Measurements from ENCODE around the gene NCKIPSD. TPM values are rescaled to one million over a fixed set of nuclear protein-coding genes. Genes with fewer than 3 reads are reported as not detected.

Gene NCKIPSD
- polyA plus RNA-seq, 3 donors, result 4.2 to 14.8 (median 4.3) TPM

DNA sequence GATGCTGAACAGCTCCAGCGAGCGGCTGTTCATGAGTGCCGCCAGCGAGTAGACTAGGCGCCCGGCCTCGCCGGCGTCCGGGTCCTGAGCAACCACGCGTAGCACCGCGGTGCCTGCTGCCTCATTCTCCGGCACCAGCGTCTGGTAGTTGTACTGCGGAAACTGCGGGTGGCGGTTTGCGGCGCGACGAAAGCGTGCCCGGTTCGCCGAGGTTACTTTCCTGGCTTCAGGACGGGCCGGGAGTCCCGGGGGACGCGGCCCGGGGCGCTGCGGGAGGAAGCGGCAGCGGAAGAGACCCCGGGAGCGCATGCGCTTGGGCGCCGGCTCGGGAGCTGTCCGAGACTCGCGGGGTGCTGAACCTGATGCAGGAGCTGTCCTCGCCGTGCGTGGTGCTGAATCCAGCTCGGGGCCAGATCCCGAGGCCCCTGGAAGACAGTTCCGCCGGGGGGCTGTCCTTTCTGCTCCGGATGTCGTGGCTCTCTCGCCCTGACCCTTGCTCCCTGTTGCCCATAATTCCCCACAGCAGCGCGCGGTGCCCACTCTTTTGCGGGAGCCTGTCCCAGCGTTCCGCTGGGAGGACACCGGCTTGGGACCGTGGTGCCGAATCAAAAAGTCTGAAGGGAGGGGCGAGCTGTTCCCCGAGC lies 24.1 kb downstream of the NCKIPSD start:
- H3K27me3 Mint-ChIP-seq (ENCODE audit: low read depth in 3 of 3), result peaks cover 39 to 67% (median 49%) of the 10 kb centered on the region in 3 donors
- peak overlapping the region in 1 of 3 experiments; percentile 52 for H3K4me3 ChIP-seq (replicated peaks in 1 of 3; ENCODE audit: low read depth in 2 of 3, low read length in 3 of 3)
- H3K27ac Mint-ChIP-seq, result no peak overlapping the region

DNA sequence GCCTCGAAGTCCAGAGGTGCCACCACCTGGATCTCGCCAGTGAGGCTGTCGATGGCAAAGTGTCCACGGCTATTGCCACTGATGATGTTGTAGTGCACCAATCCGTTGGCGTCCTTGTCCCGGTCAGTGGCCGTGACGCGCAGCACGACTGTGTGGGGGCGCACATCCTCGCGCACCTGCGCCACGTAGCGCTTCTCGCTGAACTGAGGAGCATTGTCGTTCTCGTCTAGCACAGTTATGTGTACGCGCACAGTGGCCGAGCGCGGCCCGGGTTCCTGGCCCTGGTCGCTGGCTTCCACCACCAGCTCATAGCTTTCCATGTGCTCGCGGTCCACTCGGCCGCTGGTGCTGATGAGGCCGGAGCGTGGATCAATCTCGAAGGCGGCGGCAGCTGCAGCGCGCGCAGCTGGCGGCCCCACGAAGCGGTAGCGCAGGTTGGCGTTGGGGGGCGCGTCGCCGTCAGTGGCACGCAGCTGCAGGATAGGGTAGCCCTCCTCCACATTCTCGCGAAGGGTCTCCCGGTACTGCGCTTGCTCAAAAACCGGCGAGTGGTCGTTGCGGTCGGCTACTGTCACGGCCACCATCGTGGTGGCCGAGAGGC lies 24.8 kb downstream of the NCKIPSD start:
- no peaks in the 10 kb centered on the region for H3K79me2 ChIP-seq (ENCODE audit: insufficient read depth, low read length)
- Mint-ChIP-seq H3K4me1 (peaks cover 27% of the 10 kb centered on the region), H3K4me3 (peak overlapping the region in 1 of 2 donors; percentile 83), H3K9me3 (peaks cover 8 to 25% (median 20%) of the 10 kb centered on the region in 7 donors), H3K27me3 (ENCODE audit: low read depth in 3 of 3) (peaks cover 39 to 68% (median 50%) of the 10 kb centered on the region in 3 donors), H3K36me3 (peaks cover 5 to 6% of the 10 kb centered on the region in 2 donors), H3K27ac (no peak overlapping the region)
- peak overlapping the region in 1 of 3 experiments; percentile 52 for H3K4me3 ChIP-seq (replicated peaks in 1 of 3; ENCODE audit: low read depth in 2 of 3, low read length in 3 of 3)
- peak overlapping the region; percentile 57 for H3K4me2 ChIP-seq (replicated peaks; ENCODE audit: extremely low read depth, low read length, poor library complexity, severe bottlenecking)
- no peaks in the 10 kb centered on the region for H3K36me3 ChIP-seq (replicated peaks in 1 of 2; ENCODE audit: control insufficient read depth in 1 of 2, insufficient read depth in 2 of 2, low read length in 2 of 2)
- TF ChIP-seq, protein P1, sequence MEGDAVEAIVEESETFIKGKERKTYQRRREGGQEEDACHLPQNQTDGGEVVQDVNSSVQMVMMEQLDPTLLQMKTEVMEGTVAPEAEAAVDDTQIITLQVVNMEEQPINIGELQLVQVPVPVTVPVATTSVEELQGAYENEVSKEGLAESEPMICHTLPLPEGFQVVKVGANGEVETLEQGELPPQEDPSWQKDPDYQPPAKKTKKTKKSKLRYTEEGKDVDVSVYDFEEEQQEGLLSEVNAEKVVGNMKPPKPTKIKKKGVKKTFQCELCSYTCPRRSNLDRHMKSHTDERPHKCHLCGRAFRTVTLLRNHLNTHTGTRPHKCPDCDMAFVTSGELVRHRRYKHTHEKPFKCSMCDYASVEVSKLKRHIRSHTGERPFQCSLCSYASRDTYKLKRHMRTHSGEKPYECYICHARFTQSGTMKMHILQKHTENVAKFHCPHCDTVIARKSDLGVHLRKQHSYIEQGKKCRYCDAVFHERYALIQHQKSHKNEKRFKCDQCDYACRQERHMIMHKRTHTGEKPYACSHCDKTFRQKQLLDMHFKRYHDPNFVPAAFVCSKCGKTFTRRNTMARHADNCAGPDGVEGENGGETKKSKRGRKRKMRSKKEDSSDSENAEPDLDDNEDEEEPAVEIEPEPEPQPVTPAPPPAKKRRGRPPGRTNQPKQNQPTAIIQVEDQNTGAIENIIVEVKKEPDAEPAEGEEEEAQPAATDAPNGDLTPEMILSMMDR (IDR thresholded peaks at IDR 0.05), result no peak
- H3K4me1 ChIP-seq (ENCODE audit: control insufficient read depth in 1 of 2, insufficient read depth in 2 of 2, low read length in 2 of 2), result peaks cover 31 to 49% of the 10 kb centered on the region in 2 donors
- H2AFZ ChIP-seq (ENCODE audit: insufficient read depth, low read depth, low read length, poor library complexity, severe bottlenecking), result no peak overlapping the region
- 66% methylated on average over 61 of the region's 61 CpGs for WGBS (ENCODE audit: insufficient coverage)
- H4K20me1 ChIP-seq (ENCODE audit: insufficient read depth, low read length), result peaks cover 4% of the 10 kb centered on the region
- H3K9me3 ChIP-seq (replicated peaks in 1 of 2; ENCODE audit: control insufficient read depth in 1 of 2, insufficient read depth in 1 of 2, low read length in 2 of 2), result peaks cover 9 to 17% of the 10 kb centered on the region in 2 donors
- intact Hi-C loops (cut with micrococcal nuclease), result no loop called here
- H3K27me3 ChIP-seq (ENCODE audit: control insufficient read depth in 2 of 2, insufficient read depth in 2 of 2, low read length in 2 of 2), result peaks cover 11 to 50% of the 10 kb centered on the region in 2 donors
- no peak overlapping the region for H3K27ac ChIP-seq (ENCODE audit: low read depth in 1 of 2, low read length in 2 of 2)
- no peak for DNase-seq
- no peak overlapping the region for H3K9ac ChIP-seq (ENCODE audit: insufficient read depth, low read length, poor library complexity, severe bottlenecking)

More for the DNA sequence above, 24.1 kb downstream of the NCKIPSD start:
- Histone ChIP-seq H3K4me2 (replicated peaks; ENCODE audit: extremely low read depth, low read length, poor library complexity, severe bottlenecking) (peak overlapping the region; percentile 57), H3K27ac (ENCODE audit: low read depth in 1 of 2, low read length in 2 of 2) (no peak overlapping the region), H3K79me2 (ENCODE audit: insufficient read depth, low read length) (no peaks in the 10 kb centered on the region), H2AFZ (ENCODE audit: insufficient read depth, low read depth, low read length, poor library complexity, severe bottlenecking) (no peak overlapping the region), H4K20me1 (ENCODE audit: insufficient read depth, low read length) (peaks cover 4% of the 10 kb centered on the region), H3K27me3 (ENCODE audit: control insufficient read depth in 2 of 2, insufficient read depth in 2 of 2, low read length in 2 of 2) (peaks cover 11 to 50% of the 10 kb centered on the region in 2 donors), H3K9me3 (replicated peaks in 1 of 2; ENCODE audit: control insufficient read depth in 1 of 2, insufficient read depth in 1 of 2, low read length in 2 of 2) (peaks cover 9 to 17% of the 10 kb centered on the region in 2 donors), H3K36me3 (replicated peaks in 1 of 2; ENCODE audit: control insufficient read depth in 1 of 2, insufficient read depth in 2 of 2, low read length in 2 of 2) (no peaks in the 10 kb centered on the region), H3K4me1 (ENCODE audit: control insufficient read depth in 1 of 2, insufficient read depth in 2 of 2, low read length in 2 of 2) (peaks cover 28 to 41% of the 10 kb centered on the region in 2 donors), H3K9ac (ENCODE audit: insufficient read depth, low read length, poor library complexity, severe bottlenecking) (no peak overlapping the region)
- Mint-ChIP-seq H3K9me3 (peaks cover 8 to 25% (median 20%) of the 10 kb centered on the region in 7 donors), H3K4me3 (peak overlapping the region; percentile 34 to 83), H3K36me3 (peaks cover 5 to 6% of the 10 kb centered on the region in 2 donors), H3K4me1 (peaks cover 25% of the 10 kb centered on the region)
- 2% methylated on average over 67 of the region's 67 CpGs for WGBS (ENCODE audit: insufficient coverage)
- intact Hi-C loops (cut with micrococcal nuclease), result no loop called here
- peak; percentile 49 to 68 (median 59) for DNase-seq
- TF ChIP-seq, protein P1 (IDR thresholded peaks at IDR 0.05), result no peak

Data from CD14-positive monocyte (primary cell).